Dendritic cell treated with granulocyte-macrophage colony-stimulating factor and Interleukin-4, amounts not matched to agents 40 ng/mL and 50 ng/mL, for 4 days (primary cell): ENCODE measurements around the gene NAPSA.
"Not testable (repeated sequence)": the region's sequence is repeated elsewhere in the genome, so short reads cannot be mapped to it uniquely, and the experiment has no call there.

ENCODE experiments used
- H3K27ac Mint-ChIP-seq: one replicate; pipeline ENCODE4 v1.8.0; 2022; ENCODE audit warnings: mild to moderate bottlenecking, mixed read lengths
- H3K27me3 Mint-ChIP-seq: one replicate; pipeline ENCODE4 v1.8.0; 2022; ENCODE audit warnings: mild to moderate bottlenecking, mixed read lengths
- H3K36me3 Mint-ChIP-seq: one replicate; pipeline ENCODE4 v1.8.0; 2022; ENCODE audit warnings: low read depth, mixed read lengths
- H3K4me1 Mint-ChIP-seq: one replicate; pipeline ENCODE4 v1.8.0; 2022; ENCODE audit warnings: low read depth, mixed read lengths
- H3K4me3 Mint-ChIP-seq: one replicate; pipeline ENCODE4 v1.8.0; 2022; ENCODE audit warnings: mild to moderate bottlenecking, moderate library complexity, mixed read lengths
- H3K9me3 Mint-ChIP-seq: one replicate; pipeline ENCODE4 v1.8.0; 2022; ENCODE audit warnings: mixed read lengths
- intact Hi-C: fragments of 100-400 bp; cut with micrococcal nuclease; formaldehyde crosslinking; loops from one replicate; pipeline ENCODE4 v1.15.0; 2022

Gene NAPSA

GRCh38 chr19:50358483-50359327, 6.7 kb downstream of the NAPSA start:
- H3K36me3 Mint-ChIP-seq = peaks cover 8% of the 10 kb centered on the region
- H3K4me1 Mint-ChIP-seq = peaks cover 60% of the 10 kb centered on the region
- peaks cover 23% of the 10 kb centered on the region for H3K27me3 Mint-ChIP-seq
- peak overlapping the region; percentile 91 for H3K4me3 Mint-ChIP-seq
- peak overlapping the region; percentile 95 for H3K27ac Mint-ChIP-seq
- no peaks in the 10 kb centered on the region for H3K9me3 Mint-ChIP-seq
- intact Hi-C loops = no loop called here

- Mint-ChIP-seq H3K27ac (peak overlapping the region; percentile 95), H3K36me3 (peaks cover 8% of the 10 kb centered on the region), H3K27me3 (peaks cover 20% of the 10 kb centered on the region), H3K9me3 (no peaks in the 10 kb centered on the region), H3K4me3 (peak overlapping the region; percentile 91), H3K4me1 (peaks cover 55% of the 10 kb centered on the region)
- intact Hi-C loops = loop anchor here (1.0 kb wide), 1 partner anchor 104 kb away; no protein-coding TSS in a partner anchor
Observed at GRCh38 chr19:50357178-50358100, 8.0 kb downstream of the NAPSA start.

GRCh38 chr19:50356691-50357177, 8.7 kb downstream of the NAPSA start:
- Mint-ChIP-seq H3K4me3 (no peak overlapping the region), H3K9me3 (no peaks in the 10 kb centered on the region), H3K27me3 (peaks cover 18% of the 10 kb centered on the region), H3K4me1 (peaks cover 51% of the 10 kb centered on the region), H3K36me3 (peaks cover 8% of the 10 kb centered on the region), H3K27ac (peak overlapping the region; percentile 95)
- intact Hi-C loops = loop anchor here (1.0 kb wide), 1 partner anchor 105 kb away; no protein-coding TSS in a partner anchor

GRCh38 chr19:50353487-50353880, 12.0 kb downstream of the NAPSA start:
- H3K9me3 Mint-ChIP-seq, H3K36me3 Mint-ChIP-seq, H3K4me3 Mint-ChIP-seq, intact Hi-C loops, H3K27me3 Mint-ChIP-seq, H3K27ac Mint-ChIP-seq: not testable (repeated sequence)
- H3K4me1 Mint-ChIP-seq = peaks cover 18% of the 10 kb centered on the region

GRCh38 chr19:50352242-50352641, 13.2 kb downstream of the NAPSA start:
- Mint-ChIP-seq H3K9me3 (no peaks in the 10 kb centered on the region), H3K27ac (peak overlapping the region; percentile 11), H3K36me3 (no peaks in the 10 kb centered on the region), H3K4me1 (peaks cover 12% of the 10 kb centered on the region), H3K4me3 (no peak overlapping the region), H3K27me3 (peaks cover 6% of the 10 kb centered on the region)
- intact Hi-C loops = no loop called here

GRCh38 chr19:50349277-50350057, 16.0 kb downstream of the NAPSA start:
- no peaks in the 10 kb centered on the region for H3K27me3 Mint-ChIP-seq
- H3K27ac Mint-ChIP-seq = no peak overlapping the region
- intact Hi-C loops = no loop called here
- no peaks in the 10 kb centered on the region for H3K36me3 Mint-ChIP-seq
- H3K4me1 Mint-ChIP-seq = peaks cover 31% of the 10 kb centered on the region
- no peaks in the 10 kb centered on the region for H3K9me3 Mint-ChIP-seq
- no peak overlapping the region for H3K4me3 Mint-ChIP-seq

GRCh38 chr19:50347089-50347581, 18.3 kb downstream of the NAPSA start:
- Mint-ChIP-seq H3K27ac (peak overlapping the region; percentile 69), H3K4me1 (peaks cover 51% of the 10 kb centered on the region)
- H3K9me3 Mint-ChIP-seq, H3K27me3 Mint-ChIP-seq, H3K36me3 Mint-ChIP-seq, intact Hi-C loops, H3K4me3 Mint-ChIP-seq: not testable (repeated sequence)

GRCh38 chr19:50344661-50345318, 20.6 kb downstream of the NAPSA start:
- peak overlapping the region; percentile 80 for H3K27ac Mint-ChIP-seq

GRCh38 chr19:50341091-50341564, 24.3 kb downstream of the NAPSA start:
- Mint-ChIP-seq H3K9me3 (no peaks in the 10 kb centered on the region), H3K27ac (peak overlapping the region; percentile 59), H3K4me3 (peak overlapping the region; percentile 30), H3K4me1 (peaks cover 75% of the 10 kb centered on the region), H3K36me3 (peaks cover 31% of the 10 kb centered on the region), H3K27me3 (no peaks in the 10 kb centered on the region)
- intact Hi-C loops = no loop called here

More at GRCh38 chr19:50344661-50345318, 20.6 kb downstream of the NAPSA start:
- Mint-ChIP-seq H3K9me3 (no peaks in the 10 kb centered on the region), H3K4me1 (peaks cover 63% of the 10 kb centered on the region), H3K27me3 (no peaks in the 10 kb centered on the region), H3K36me3 (peaks cover 6% of the 10 kb centered on the region), H3K4me3 (peak overlapping the region; percentile 75)
- intact Hi-C loops = no loop called here

- Mint-ChIP-seq H3K9me3 (no peaks in the 10 kb centered on the region), H3K4me3 (no peak overlapping the region), H3K27ac (peak overlapping the region; percentile 59), H3K36me3 (peaks cover 39% of the 10 kb centered on the region), H3K4me1 (peaks cover 77% of the 10 kb centered on the region), H3K27me3 (no peaks in the 10 kb centered on the region)
- intact Hi-C loops = no loop called here
Observed at GRCh38 chr19:50340331-50340730, 25.1 kb downstream of the NAPSA start.

- H3K27me3 Mint-ChIP-seq, intact Hi-C loops, H3K4me3 Mint-ChIP-seq, H3K9me3 Mint-ChIP-seq: not testable (repeated sequence)
- H3K27ac Mint-ChIP-seq = peak overlapping the region; percentile 55
- H3K4me1 Mint-ChIP-seq = peaks cover 81% of the 10 kb centered on the region
- peaks cover 51% of the 10 kb centered on the region for H3K36me3 Mint-ChIP-seq
Observed at GRCh38 chr19:50337031-50337430, 28.4 kb downstream of the NAPSA start.

GRCh38 chr19:50334741-50335421, 30.6 kb downstream of the NAPSA start:
- Mint-ChIP-seq H3K36me3 (peaks cover 51% of the 10 kb centered on the region), H3K4me1 (peaks cover 92% of the 10 kb centered on the region), H3K9me3 (no peaks in the 10 kb centered on the region), H3K27me3 (no peaks in the 10 kb centered on the region), H3K27ac (peak overlapping the region; percentile 84), H3K4me3 (peak overlapping the region; percentile 10)
- intact Hi-C loops = no loop called here
